GM19193 (cell line): ENCODE measurements around the gene BTF3.

Experiments
- POLR2A ChIP-seq: IDR thresholded peaks from 4 replicates; pipeline ENCODE4 v1.6.1; 2011; ENCODE audit not compliant: insufficient read depth, insufficient read length; ENCODE audit errors: extremely low read depth

The BTF3 gene

DNA sequence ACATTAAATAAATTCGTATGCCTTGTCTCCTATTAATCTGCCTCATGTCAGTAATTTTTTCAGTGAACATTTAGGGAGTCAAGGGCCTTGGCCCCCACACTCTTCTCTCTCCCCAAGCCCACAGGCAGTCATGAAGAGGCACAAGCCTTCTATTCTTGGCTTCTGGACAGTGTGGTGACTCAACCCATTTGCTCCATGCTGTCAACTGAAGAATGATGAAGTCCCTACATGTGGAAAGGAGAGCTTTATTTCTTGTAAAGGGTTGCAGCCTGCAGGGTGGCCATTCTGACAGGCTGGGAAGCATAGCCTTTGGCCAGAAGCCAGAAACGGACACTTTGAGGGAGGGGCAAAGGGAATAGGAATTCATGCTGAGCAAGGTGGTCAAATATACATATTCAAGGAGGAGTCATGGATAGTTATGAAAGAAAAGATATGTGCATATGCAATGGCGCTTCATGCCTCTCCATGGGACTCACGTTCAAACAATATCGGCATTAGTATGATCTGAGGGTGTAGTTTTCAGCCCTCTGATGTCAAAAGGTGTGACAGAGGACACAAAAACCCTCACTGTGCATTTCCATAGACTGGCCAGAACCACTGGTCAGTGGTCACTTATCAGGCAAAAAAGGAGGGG is 35.9 kb downstream of the BTF3 start:
- no peak for TF ChIP-seq POLR2A

DNA sequence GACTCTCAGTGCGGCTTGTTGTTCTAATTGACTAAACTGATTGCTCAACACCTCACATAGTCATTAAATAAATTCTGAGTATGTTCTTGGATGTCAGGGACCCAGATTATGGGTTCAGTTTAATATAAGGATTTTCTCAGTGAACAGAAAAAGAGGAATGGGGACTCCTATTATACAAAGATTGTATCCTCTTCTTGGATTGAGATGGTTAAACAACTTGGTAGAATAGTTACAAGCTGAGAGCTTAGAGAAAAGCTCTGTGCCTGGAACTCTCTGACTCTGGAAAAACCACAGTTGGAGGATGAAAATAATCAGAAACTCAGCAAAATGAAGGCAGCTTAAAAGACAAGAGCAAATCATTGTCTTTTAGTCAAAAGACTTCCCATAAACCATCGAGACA is 36.7 kb downstream of the BTF3 start:
- no peak for TF ChIP-seq POLR2A

DNA sequence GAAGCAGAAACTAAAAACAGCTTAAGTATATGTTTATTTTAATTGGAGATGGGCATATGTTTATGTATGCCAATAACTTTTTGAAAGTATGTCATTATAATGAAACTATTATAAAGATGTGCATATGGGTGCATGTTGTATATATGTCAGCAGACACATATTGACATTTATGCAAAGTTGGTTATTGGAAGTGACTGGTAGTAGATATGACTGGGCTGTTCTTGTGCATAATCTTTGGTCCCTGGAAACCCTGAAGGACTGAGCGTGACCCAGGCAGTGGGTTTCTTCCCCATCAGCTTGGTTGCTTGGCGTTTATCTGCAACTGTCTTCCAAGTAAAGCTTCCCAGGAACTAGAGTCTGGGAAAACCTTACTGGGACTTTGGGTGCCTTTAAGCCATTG is 41.5 kb downstream of the BTF3 start:
- no peak for TF ChIP-seq POLR2A

DNA sequence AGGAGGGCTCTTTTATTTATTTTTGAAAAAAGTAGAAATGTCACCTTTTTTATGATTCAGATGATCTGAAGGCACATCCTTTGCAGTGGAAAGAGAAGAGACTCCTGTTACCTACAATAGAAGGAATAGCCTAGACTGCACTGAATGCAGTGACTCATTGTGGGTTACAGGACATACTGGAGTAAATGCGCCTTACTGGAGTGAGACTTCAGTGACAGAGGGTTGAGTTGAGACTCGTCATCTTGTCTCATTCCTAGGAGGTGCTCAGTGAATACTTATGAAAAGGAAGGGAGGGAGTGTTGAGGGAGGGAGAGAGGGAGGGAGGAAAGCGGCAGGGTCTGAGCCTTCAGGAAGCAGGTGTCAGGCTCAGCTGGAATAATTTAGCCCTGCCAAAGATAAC is 42.0 kb downstream of the BTF3 start:
- no peak for TF ChIP-seq POLR2A

DNA sequence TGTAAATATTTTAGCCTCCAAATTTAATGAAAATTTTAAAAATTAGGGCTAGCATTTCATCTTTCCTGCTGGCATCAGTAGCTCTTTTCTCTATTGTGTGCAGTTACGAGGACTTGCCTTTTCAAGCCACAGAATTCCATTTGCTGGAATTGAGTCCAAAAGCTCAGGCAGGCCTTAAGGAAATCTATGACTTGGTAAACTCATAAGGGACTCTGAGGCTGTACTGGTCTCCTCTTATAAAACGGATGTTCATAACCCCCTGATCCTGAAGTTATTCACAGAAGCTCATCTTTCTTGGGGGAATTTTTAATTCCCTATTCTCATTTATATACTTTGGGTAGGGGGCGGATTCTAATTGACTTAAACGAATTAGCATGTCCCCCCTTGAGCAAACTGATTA is 43.8 kb downstream of the BTF3 start:
- TF ChIP-seq POLR2A = no peak

DNA sequence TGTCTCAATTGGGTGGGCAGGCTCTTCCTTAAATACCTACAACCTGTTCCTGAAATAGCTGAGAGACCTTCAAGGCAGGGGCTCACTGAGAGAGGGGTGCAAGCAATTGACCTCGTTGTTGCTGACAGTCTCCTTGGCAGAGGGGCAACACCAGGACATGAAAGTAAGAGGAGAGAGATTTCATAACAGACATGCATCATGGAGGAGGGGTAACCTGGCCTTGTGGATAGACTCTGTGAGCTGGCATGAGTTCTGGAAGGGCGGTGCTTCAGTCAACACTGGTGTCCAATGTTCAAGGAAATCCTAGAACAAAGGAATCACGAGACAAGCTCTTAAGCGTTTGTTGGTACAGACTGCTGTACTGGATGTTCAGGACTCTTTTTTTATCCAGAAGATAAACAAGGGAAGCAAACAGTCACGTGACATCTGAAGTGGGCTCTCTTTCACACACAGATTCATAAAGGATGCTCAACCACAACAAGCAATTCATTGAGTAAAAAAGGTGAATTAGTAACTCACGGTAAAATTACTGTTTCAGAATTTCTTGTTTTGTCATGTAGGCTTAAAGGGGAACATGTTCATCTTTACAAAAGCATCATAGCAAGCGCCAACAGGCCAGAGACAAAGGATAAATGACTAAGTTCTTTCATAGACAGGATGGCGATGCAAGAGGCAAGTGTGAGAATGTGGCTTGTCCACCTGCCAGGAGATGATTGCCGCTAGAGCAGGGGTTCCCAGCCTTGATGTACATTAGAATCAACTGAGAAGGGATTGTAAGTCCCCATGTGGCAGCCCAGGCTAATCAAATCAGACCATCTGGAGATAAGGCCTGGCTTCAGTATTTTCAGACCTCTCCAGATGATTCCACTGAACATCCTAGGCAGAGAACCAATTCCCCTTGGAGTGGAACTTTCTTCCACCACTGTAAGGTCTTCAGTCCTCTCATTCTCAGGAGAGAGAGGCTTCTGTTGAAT is 46.5 kb downstream of the BTF3 start:
- no peak for TF ChIP-seq POLR2A

DNA sequence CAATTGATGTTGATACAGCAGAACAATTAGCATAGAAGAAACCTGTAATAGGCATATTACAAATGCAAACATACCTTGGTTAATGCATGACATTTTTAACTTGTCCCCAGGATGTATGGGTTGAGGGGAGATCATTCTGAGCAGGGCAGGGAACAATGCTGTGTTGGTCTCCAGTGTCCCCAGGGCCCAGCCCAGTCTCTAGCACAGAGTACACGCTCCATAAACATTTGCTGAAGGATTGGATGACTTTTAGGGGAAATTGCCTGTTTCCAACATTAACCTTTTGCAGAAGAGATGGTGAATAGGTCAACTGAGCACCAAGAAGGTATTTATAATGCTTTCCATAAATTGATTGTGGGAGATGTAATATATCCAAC is 47.1 kb downstream of the BTF3 start:
- TF ChIP-seq POLR2A = no peak

DNA sequence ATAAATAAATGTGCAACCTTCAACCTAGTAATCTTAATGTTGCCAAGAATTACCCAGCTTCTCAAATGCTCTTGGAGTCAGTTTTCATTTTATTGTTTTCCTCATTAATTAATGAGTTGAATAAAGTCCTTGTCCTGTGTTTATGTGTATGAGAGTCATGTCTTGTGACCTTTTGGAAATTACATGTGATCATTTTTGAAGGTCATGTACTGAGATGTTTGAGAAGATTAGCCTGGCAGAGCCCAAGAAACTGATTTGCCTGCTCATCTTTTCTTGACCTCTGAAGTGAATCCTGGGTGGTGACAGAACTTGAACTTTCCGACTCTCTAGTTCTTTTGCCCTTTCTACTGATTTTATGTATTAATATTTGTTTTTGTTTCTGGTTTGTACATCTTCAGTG is 51.8 kb downstream of the BTF3 start:
- TF ChIP-seq POLR2A = no peak

DNA sequence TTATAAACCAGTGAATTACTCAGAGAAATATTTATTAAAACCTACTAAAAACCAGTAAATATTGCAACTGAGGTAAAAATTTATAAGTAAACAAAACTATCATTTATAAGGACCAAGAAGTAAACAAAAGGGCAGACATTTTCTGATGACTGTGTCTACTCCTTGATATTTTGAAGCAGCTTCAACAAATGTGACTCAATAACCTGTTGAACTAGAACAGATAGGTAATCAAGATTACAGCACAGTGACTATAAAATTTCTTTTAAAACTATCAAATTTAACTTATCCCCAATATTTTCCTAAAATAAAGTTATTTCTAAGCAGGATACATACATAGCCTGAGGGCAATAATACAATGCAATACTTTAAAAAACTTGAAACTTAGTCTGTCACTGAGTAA is 54.4 kb downstream of the BTF3 start:
- TF ChIP-seq POLR2A = no peak
